ENCODE results near the gene CARD16. TPM values are rescaled to one million over a fixed set of nuclear protein-coding genes. Genes with fewer than 3 reads are reported as not detected.

Gene CARD16
- total and polyA plus RNA-seq, 2 donors (not counting 1 experiment from before 2014, with no cell fraction given): 25.0 to 30.1 TPM

- Histone ChIP-seq H4K20me1 (ENCODE audit: control insufficient read depth, insufficient read depth, low read length, poor library complexity, severe bottlenecking) (no peaks in the 10 kb centered on the region), H3K36me3 (replicated peaks in 1 of 2; ENCODE audit: control extremely low read depth in 1 of 2, control insufficient read depth in 1 of 2, extremely low read depth in 1 of 2, insufficient read depth in 2 of 2, low read length in 1 of 2) (no peaks in the 10 kb centered on the region), H3K27ac (ENCODE audit: low read length in 2 of 2) (no peak overlapping the region), H3K4me1 (ENCODE audit: control insufficient read depth in 2 of 2, insufficient read depth in 2 of 2, low read length in 2 of 2) (no peaks in the 10 kb centered on the region), H3K4me2 (replicated peaks; ENCODE audit: low read depth, low read length, poor library complexity, severe bottlenecking) (no peak overlapping the region), H3K79me2 (ENCODE audit: control insufficient read depth, insufficient read depth, low read length) (no peaks in the 10 kb centered on the region), H3K9ac (ENCODE audit: low read length) (no peak overlapping the region), H2AFZ (ENCODE audit: insufficient read depth, low read depth, low read length, poor library complexity, severe bottlenecking) (no peak overlapping the region), H3K9me3 (ENCODE audit: control extremely low read depth in 1 of 3, control insufficient read depth in 2 of 3, insufficient read depth in 1 of 3, low read length in 2 of 3) (peaks cover 0 to 3% (median 0%) of the 10 kb centered on the region in 3 donors), H3K4me3 (ENCODE audit: control extremely low read depth in 1 of 5, extremely low read depth in 1 of 5, insufficient read depth in 1 of 5, low read depth in 2 of 5, low read length in 4 of 5) (no peak overlapping the region), H3K27me3 (replicated peaks in 1 of 4; ENCODE audit: control extremely low read depth in 1 of 4, control insufficient read depth in 3 of 4, insufficient read depth in 4 of 4, low read length in 3 of 4) (no peaks in the 10 kb centered on the region)
- intact Hi-C loops (cut with micrococcal nuclease): no loop called here
- no peak for ATAC-seq (ENCODE audit: low read depth)
- H3K27ac Mint-ChIP-seq: no peak overlapping the region
- CTCF ChIA-PET: no interaction called here
- POLR2A ChIA-PET: no interaction called here
- peaks cover 7% of the 10 kb centered on the region for H3K27me3 Mint-ChIP-seq
- TF ChIP-seq EZH2 (IDR thresholded peaks at IDR 0.05; ENCODE audit: borderline replicate concordance, insufficient read depth, low read depth, low read length, poor library complexity, severe bottlenecking) (no peak), CTCF (IDR thresholded peaks at IDR 0.05) (no peak)
- H3K9me3 Mint-ChIP-seq (ENCODE audit: insufficient read depth): no peaks in the 10 kb centered on the region
- WGBS (ENCODE audit: insufficient coverage): 75% methylated on average over 2 of the region's 2 CpGs
- DNase-seq: no peak
- no peak overlapping the region for H3K4me3 Mint-ChIP-seq
- H3K4me1 Mint-ChIP-seq: no peaks in the 10 kb centered on the region
Observed at GRCh38 chr11:104995001-104995408, 50.1 kb downstream of the CARD16 start.

DNA sequence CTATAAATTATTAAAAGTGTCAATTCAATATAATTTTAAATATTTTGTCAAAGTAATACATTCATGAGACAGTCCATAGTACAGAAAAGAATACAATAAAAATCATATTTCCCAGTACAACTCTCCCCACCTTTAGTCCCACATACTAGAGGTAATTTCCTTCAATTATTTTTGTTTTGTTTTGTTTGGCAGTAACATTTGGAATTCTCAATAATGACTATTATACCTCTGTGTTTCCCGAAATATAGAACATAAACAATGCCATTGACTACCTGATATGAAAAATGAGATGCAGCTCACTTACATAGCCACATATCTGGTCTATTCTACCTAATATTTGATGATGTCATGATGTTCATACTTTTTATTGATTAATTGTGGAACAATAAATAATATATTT, 52.4 kb downstream of the CARD16 start:
- ATAC-seq (ENCODE audit: low read depth) (no peak), DNase-seq (no peak)
- H3K9ac ChIP-seq (ENCODE audit: low read length): no peak overlapping the region
- no peak overlapping the region for H3K27ac ChIP-seq (ENCODE audit: low read length in 2 of 2)
- peaks cover 0 to 3% (median 0%) of the 10 kb centered on the region in 3 donors for H3K9me3 ChIP-seq (ENCODE audit: control extremely low read depth in 1 of 3, control insufficient read depth in 2 of 3, insufficient read depth in 1 of 3, low read length in 2 of 3)
- Mint-ChIP-seq H3K27ac (no peak overlapping the region), H3K4me3 (no peak overlapping the region), H3K27me3 (peaks cover 17% of the 10 kb centered on the region), H3K9me3 (ENCODE audit: insufficient read depth) (peaks cover 5% of the 10 kb centered on the region), H3K4me1 (no peaks in the 10 kb centered on the region)
- TF ChIP-seq EZH2 (IDR thresholded peaks at IDR 0.05; ENCODE audit: borderline replicate concordance, insufficient read depth, low read depth, low read length, poor library complexity, severe bottlenecking) (no peak), CTCF (IDR thresholded peaks at IDR 0.05) (no peak)
- no peaks in the 10 kb centered on the region for H3K27me3 ChIP-seq (replicated peaks in 1 of 4; ENCODE audit: control extremely low read depth in 1 of 4, control insufficient read depth in 3 of 4, insufficient read depth in 4 of 4, low read length in 3 of 4)
- no peak overlapping the region for H3K4me2 ChIP-seq (replicated peaks; ENCODE audit: low read depth, low read length, poor library complexity, severe bottlenecking)
- no peaks in the 10 kb centered on the region for H3K4me1 ChIP-seq (ENCODE audit: control insufficient read depth in 2 of 2, insufficient read depth in 2 of 2, low read length in 2 of 2)
- no peak overlapping the region for H2AFZ ChIP-seq (ENCODE audit: insufficient read depth, low read depth, low read length, poor library complexity, severe bottlenecking)
- no peaks in the 10 kb centered on the region for H3K36me3 ChIP-seq (replicated peaks in 1 of 2; ENCODE audit: control extremely low read depth in 1 of 2, control insufficient read depth in 1 of 2, extremely low read depth in 1 of 2, insufficient read depth in 2 of 2, low read length in 1 of 2)
- intact Hi-C loops (cut with micrococcal nuclease): no loop called here
- H3K4me3 ChIP-seq (ENCODE audit: control extremely low read depth in 1 of 5, extremely low read depth in 1 of 5, insufficient read depth in 1 of 5, low read depth in 2 of 5, low read length in 4 of 5): no peak overlapping the region
- H3K79me2 ChIP-seq (ENCODE audit: control insufficient read depth, insufficient read depth, low read length): no peaks in the 10 kb centered on the region
- ChIA-PET CTCF (no interaction called here), POLR2A (no interaction called here)
- no CpG with 5 or more reads among the region's 1 CpG for WGBS (ENCODE audit: insufficient coverage)
- no peaks in the 10 kb centered on the region for H4K20me1 ChIP-seq (ENCODE audit: control insufficient read depth, insufficient read depth, low read length, poor library complexity, severe bottlenecking)

Measured in B cell (primary cell).